ENCODE results near the gene TMEM150A.
"Not testable (repeated sequence)": the region's sequence is repeated elsewhere in the genome, so short reads cannot be mapped to it uniquely, and the experiment has no call there.

TMEM150A gene

GRCh38 chr2:85602476-85603234 lies at the start of gene TMEM150A:
Gene TMEM150A, minus strand, starts transcription at chr2:85602698. Its CDS starts 750 bp downstream, at chr2:85601948.
- peak; percentile 66 for DNase-seq

GRCh38 chr2:85652056-85652455 lies 49.6 kb upstream of the TMEM150A start:
- DNase-seq: no peak

- no peak for DNase-seq
These were observed 48.6 kb upstream of the TMEM150A start for GRCh38 chr2:85651097-85651496.

GRCh38 chr2:85650456-85650855 lies 48.0 kb upstream of the TMEM150A start:
- DNase-seq: no peak

- DNase-seq: no peak
These were observed 47.0 kb upstream of the TMEM150A start for GRCh38 chr2:85649201-85650190.

GRCh38 chr2:85648619-85649018 lies 46.1 kb upstream of the TMEM150A start:
- no peak for DNase-seq

- DNase-seq: no peak
These were observed 45.5 kb upstream of the TMEM150A start for GRCh38 chr2:85647823-85648526.

GRCh38 chr2:85646166-85646565 lies 43.7 kb upstream of the TMEM150A start:
- no peak for DNase-seq

- no peak for DNase-seq
These were observed 42.4 kb upstream of the TMEM150A start for GRCh38 chr2:85644909-85645308.

GRCh38 chr2:85642725-85643124 lies 40.2 kb upstream of the TMEM150A start:
- no peak for DNase-seq

- DNase-seq: no peak
These were observed 33.1 kb upstream of the TMEM150A start for GRCh38 chr2:85635636-85636035.

GRCh38 chr2:85635011-85635410 lies 32.5 kb upstream of the TMEM150A start:
- no peak for DNase-seq

- DNase-seq: no peak
These were observed 28.8 kb upstream of the TMEM150A start for GRCh38 chr2:85631316-85631715.

GRCh38 chr2:85628658-85629057 lies 26.2 kb upstream of the TMEM150A start:
- DNase-seq: no peak

GRCh38 chr2:85623991-85624390 lies 21.5 kb upstream of the TMEM150A start:
- DNase-seq: no peak

GRCh38 chr2:85621338-85621737 lies 18.8 kb upstream of the TMEM150A start:
- no peak for DNase-seq

GRCh38 chr2:85619617-85620016 lies 17.1 kb upstream of the TMEM150A start:
- no peak for DNase-seq

GRCh38 chr2:85617723-85618122 lies 15.2 kb upstream of the TMEM150A start:
- not testable (repeated sequence) for DNase-seq

GRCh38 chr2:85615413-85615728 lies 12.9 kb upstream of the TMEM150A start:
- no peak for DNase-seq

GRCh38 chr2:85614757-85615156 lies 12.3 kb upstream of the TMEM150A start:
- DNase-seq: not testable (repeated sequence)

GRCh38 chr2:85613717-85614515 lies 11.4 kb upstream of the TMEM150A start:
- no peak for DNase-seq
